GM06990 (cell line): ENCODE data around the gene PAX5.

ENCODE experiments used
- DNase-seq: peaks from one replicate; pipeline ENCODE4 v3.0.0-alpha.2; 2011; ENCODE audit not compliant: insufficient read length; ENCODE audit errors: extremely low read depth
- H3K27me3 ChIP-seq: replicated peaks from 2 replicates; pipeline ENCODE4 v1.6.0; 2011; ENCODE audit warnings: low read length; ENCODE audit not compliant: control insufficient read depth, insufficient read depth
- H3K36me3 ChIP-seq: 2 replicates; pipeline ENCODE4 v1.5.1; 2011; ENCODE audit warnings: low read length; ENCODE audit not compliant: control insufficient read depth, insufficient read depth
- H3K4me3 ChIP-seq: replicated peaks from 2 replicates; pipeline ENCODE4 v1.5.1; 2011; ENCODE audit warnings: low read depth, mild to moderate bottlenecking, control low read depth, low read length
- TF ChIP-seq, protein P1 (sequence below): IDR thresholded peaks from 2 replicates; pipeline ENCODE4 v1.5.1; 2011; ENCODE audit warnings: low read length, control low read depth, mild to moderate bottlenecking, inconsistent platforms; ENCODE audit not compliant: insufficient read depth, poor library complexity, severe bottlenecking

The PAX5 gene

GRCh38 chr9:36906492-36906891 lies 127.6 kb downstream of the PAX5 start:
- Histone ChIP-seq H3K36me3 (peaks cover 19% of the 10 kb centered on the region), H3K27me3 (no peaks in the 10 kb centered on the region)
- TF ChIP-seq, protein P1, sequence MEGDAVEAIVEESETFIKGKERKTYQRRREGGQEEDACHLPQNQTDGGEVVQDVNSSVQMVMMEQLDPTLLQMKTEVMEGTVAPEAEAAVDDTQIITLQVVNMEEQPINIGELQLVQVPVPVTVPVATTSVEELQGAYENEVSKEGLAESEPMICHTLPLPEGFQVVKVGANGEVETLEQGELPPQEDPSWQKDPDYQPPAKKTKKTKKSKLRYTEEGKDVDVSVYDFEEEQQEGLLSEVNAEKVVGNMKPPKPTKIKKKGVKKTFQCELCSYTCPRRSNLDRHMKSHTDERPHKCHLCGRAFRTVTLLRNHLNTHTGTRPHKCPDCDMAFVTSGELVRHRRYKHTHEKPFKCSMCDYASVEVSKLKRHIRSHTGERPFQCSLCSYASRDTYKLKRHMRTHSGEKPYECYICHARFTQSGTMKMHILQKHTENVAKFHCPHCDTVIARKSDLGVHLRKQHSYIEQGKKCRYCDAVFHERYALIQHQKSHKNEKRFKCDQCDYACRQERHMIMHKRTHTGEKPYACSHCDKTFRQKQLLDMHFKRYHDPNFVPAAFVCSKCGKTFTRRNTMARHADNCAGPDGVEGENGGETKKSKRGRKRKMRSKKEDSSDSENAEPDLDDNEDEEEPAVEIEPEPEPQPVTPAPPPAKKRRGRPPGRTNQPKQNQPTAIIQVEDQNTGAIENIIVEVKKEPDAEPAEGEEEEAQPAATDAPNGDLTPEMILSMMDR = no peak

GRCh38 chr9:36905101-36906066 lies 128.7 kb downstream of the PAX5 start:
- Histone ChIP-seq H3K36me3 (peaks cover 29% of the 10 kb centered on the region), H3K27me3 (no peaks in the 10 kb centered on the region), H3K4me3 (no peak overlapping the region)
- no peak for DNase-seq
- TF ChIP-seq, protein P1 = no peak

More at GRCh38 chr9:36906492-36906891, 127.6 kb downstream of the PAX5 start:
- DNase-seq = no peak
- H3K4me3 ChIP-seq = no peak overlapping the region

DNA sequence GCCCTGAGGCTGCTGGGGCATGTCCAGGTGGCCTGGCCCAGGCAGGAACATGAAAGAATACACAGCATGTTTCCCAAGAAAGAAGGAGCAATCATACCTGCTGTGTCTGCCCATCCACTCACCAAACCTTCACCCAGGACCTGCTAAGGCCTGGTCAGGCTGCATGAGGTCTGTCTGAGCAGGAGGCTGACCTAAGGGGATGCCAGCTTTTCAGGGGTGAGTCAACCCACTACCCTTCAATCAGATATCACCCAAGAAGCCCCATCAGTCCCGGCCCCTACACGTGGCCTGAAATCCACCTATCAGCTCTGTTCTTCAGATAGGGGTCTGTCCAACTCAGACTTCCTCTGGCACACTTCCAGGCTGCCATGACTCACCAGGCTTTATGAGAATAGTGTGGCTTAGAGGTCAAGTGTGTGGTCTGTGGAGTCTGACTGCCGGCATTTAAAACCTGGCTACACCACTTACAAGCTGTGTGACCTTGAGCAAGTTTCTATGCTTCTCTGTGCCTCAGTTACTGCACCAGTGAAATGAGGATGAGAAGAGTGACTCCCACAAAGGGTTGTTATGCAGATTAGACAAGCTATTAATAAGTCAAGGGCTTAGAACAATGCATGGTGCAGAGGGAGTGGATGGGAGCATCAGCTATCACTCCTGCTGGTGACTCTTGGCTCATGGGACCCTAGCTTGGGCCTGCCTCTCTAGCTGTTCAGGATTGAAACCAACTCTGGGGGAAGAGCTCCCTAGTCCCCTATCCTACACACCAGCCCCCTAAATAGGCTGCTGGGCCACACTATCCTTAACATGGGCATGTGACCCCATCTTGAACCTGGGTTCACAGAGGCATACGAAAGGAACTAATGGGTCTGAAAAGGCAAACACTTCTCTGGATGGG lies 130.3 kb downstream of the PAX5 start:
- H3K27me3 ChIP-seq = no peaks in the 10 kb centered on the region
- no peak overlapping the region for H3K4me3 ChIP-seq
- peaks cover 34% of the 10 kb centered on the region for H3K36me3 ChIP-seq
- DNase-seq = no peak
- TF ChIP-seq, protein P1 = no peak

DNA sequence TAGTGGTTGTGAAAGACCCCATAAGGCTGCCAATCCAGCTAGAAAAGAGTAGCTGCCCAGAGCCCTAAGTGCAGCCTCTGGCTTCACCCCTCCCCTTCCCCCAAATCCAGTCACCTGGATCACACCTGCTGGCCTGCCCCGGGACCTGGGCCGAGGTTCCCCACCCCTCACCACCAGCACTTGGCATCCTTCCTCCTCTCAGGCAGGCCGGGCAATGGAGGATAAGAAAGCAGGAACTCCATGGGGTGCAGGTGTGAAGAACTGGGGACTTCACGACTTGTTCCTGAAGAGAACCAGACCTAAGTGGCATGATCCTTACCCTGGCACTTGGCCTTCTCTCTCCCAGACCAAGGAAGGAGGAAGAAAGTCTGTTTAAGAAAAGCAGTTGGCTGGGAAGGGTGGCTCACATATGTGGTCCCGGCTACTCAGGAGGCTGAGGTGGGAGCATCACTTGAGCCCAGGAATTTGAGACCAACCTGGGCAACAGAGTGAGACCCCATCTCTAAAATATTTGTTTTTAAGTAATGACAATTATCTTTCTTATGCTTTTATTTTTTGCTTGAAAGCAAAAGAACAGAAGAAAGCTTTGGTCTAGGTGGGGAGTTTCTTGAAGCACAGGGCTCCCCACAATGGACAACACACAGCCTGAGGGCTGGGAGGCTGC lies 131.1 kb downstream of the PAX5 start:
- TF ChIP-seq, protein P1 = no peak
- Histone ChIP-seq H3K27me3 (no peaks in the 10 kb centered on the region), H3K4me3 (no peak overlapping the region), H3K36me3 (peaks cover 35% of the 10 kb centered on the region)
- DNase-seq = no peak

DNA sequence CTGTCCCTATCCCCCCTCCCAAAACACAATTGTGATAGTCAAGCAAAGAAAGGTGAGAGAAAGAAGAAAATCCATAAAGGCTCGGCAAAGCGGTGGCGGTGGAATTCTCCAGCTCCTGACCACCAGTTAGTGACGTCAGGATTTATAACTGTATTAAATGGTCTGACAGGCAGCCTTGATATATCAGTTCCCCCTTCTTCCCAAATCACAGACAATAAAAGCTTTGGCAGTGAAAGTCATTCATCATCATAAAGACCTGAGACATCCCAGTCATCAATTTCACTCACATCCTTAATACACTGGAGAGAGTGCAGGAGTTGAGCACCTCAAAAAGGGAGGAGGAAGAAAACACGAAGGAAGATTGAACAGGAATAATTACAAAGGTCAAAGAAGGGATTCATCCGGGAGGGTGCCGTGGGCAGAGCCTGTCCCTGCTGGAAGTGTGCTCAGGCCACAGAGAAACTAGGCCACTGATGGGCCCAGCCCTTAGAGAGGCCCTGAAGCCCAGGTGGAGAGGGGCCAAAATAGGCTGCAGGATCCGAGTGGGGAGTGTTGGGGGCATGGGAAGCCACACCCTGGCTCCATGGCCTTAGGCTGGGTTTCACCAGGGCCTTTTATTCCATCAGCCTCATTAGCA lies 131.9 kb downstream of the PAX5 start:
- Histone ChIP-seq H3K27me3 (no peaks in the 10 kb centered on the region), H3K4me3 (no peak overlapping the region), H3K36me3 (peaks cover 35% of the 10 kb centered on the region)
- TF ChIP-seq, protein P1 = no peak
- no peak for DNase-seq
